PC-9 (cell line): ENCODE measurements around the gene MR1. TPM values are rescaled to one million over a fixed set of nuclear protein-coding genes. Genes with fewer than 3 reads are reported as not detected.

ENCODE experiments used
- BruUV-seq: library from RNA; stranded (reverse); fragments of 400-500 nt; replicated peaks from 2 replicates; lab custom pipeline; 2021; lab: Mats Ljungman, UMichigan
- CTCF ChIA-PET: fragments of 300-600 bp; sonication (Branson Sonifier 250); formaldehyde crosslinking; loops from one replicate; lab custom pipeline; 2022; ENCODE audit warnings: antibody characterized with exemption; lab: Charles Lee
- POLR2A ChIA-PET: fragments of 300-600 bp; sonication (Branson Sonifier 250); formaldehyde crosslinking; loops from one replicate; lab custom pipeline; 2022; ENCODE audit warnings: antibody characterized with exemption; ENCODE audit not compliant: unreplicated experiment; lab: Charles Lee
- DNase-seq, 2 experiments: peaks; one replicate each; pipeline versions ENCODE4 v3.0.0 to v3.0.0-alpha.2; 2015 to 2022; ENCODE audit warnings: mixed read lengths in 1 of 2
- H2AFZ ChIP-seq: fragments of 200-600 bp; sonication (generic); 2 replicates; pipeline ENCODE4 v1.8.1; 2017; ENCODE audit warnings: antibody characterized with exemption
- H3F3A ChIP-seq: fragments of 200-600 bp; sonication (generic); 2 replicates; pipeline ENCODE4 v1.8.1; 2017; ENCODE audit warnings: antibody characterized with exemption, mild to moderate bottlenecking, low read depth; ENCODE audit not compliant: insufficient read depth
- H3K27ac ChIP-seq: fragments of 200-600 bp; sonication (generic); 2 replicates; pipeline ENCODE4 v1.6.1; 2016; ENCODE audit warnings: mixed run types
- H3K27me3 ChIP-seq: fragments of 200-600 bp; sonication (generic); 2 replicates; pipeline ENCODE4 v1.6.1; 2016; ENCODE audit warnings: low read depth, mixed run types; ENCODE audit not compliant: insufficient read depth
- H3K36me3 ChIP-seq: fragments of 200-600 bp; sonication (generic); 2 replicates; pipeline ENCODE4 v1.6.1; 2016; ENCODE audit warnings: low read depth, mixed run types
- H3K4me1 ChIP-seq: fragments of 200-600 bp; sonication (generic); replicated peaks from 2 replicates; pipeline ENCODE4 v1.6.1; 2016; ENCODE audit warnings: mixed run types; ENCODE audit not compliant: insufficient read depth
- H3K4me2 ChIP-seq: fragments of 200-600 bp; sonication (generic); 2 replicates; pipeline ENCODE4 v1.6.1; 2017; ENCODE audit warnings: mixed run types
- H3K4me3 ChIP-seq: fragments of 200-600 bp; sonication (generic); 2 replicates; pipeline ENCODE4 v1.6.1; 2016; ENCODE audit warnings: mixed run types
- H3K79me2 ChIP-seq: fragments of 200-600 bp; sonication (generic); 2 replicates; pipeline ENCODE4 v1.6.1; 2017; ENCODE audit warnings: low read depth, mixed run types
- H3K9me2 ChIP-seq: fragments of 200-600 bp; sonication (generic); 2 replicates; pipeline ENCODE4 v1.8.1; 2017; ENCODE audit warnings: mild to moderate bottlenecking; ENCODE audit not compliant: insufficient read depth
- H3K9me3 ChIP-seq: fragments of 200-600 bp; sonication (generic); 2 replicates; pipeline ENCODE4 v1.8.1; 2016; ENCODE audit warnings: low read depth; ENCODE audit not compliant: insufficient read depth
- H4K20me1 ChIP-seq: fragments of 200-600 bp; sonication (generic); 2 replicates; pipeline ENCODE4 v1.8.1; 2017; ENCODE audit not compliant: insufficient read depth
- EZH2 ChIP-seq: fragments of 200-600 bp; sonication (generic); IDR thresholded peaks from 2 replicates; pipeline ENCODE4 v1.8.0; 2017; ENCODE audit warnings: antibody characterized with exemption, low read depth
- intact Hi-C: fragments of 100-400 bp; cut with micrococcal nuclease; formaldehyde crosslinking; loops from one replicate; pipeline ENCODE4 v1.10.0; 2022; ENCODE audit not compliant: unreplicated experiment
- total RNA-seq: library from RNA; stranded (reverse); gene quantifications from 2 replicates; pipeline ENCODE4 v1.2.3, GENCODE V29; 2021
- TF ChIP-seq, protein P1 (sequence below): fragments of 200-600 bp; sonication (generic); conservative IDR thresholded peaks from 2 replicates; pipeline ENCODE4 v1.6.1; 2017; ENCODE audit warnings: mixed run types, antibody characterized with exemption, mild to moderate bottlenecking, moderate library complexity

The MR1 gene
- total RNA-seq, 1 experiment from 2014 or later = 15.5 TPM

DNA sequence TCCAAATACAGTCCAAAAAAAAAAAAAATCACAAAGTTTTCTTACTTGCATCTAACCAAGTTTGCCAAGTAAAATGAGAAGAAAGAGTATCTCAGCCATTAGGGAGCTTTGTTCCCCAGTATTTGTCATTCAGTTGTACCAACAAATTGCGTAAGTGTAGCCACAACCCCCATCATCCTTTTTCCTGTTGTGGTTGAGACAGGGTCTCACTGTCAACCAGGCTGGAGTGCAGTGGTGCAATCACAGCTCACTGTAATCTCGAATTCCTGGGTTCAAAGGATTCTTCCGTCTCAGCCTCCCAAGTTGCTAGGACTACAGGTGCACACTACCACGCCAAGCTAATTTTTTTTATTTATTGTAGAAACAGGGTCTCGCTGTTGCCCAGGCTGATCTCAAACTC, 20.6 kb upstream of the MR1 start:
- Histone ChIP-seq H3K4me1 (0 out of 2 replicates have a peak, but pooled peaks cover 7% of the 10 kb centered on the region), H3K27me3 (no peaks in the 10 kb centered on the region), H3F3A (peaks cover 7% of the 10 kb centered on the region; the same call in 1 of the 2 replicates), H2AFZ (no peak overlapping the region), H3K4me3 (no peak overlapping the region), H3K79me2 (peaks cover 97% of the 10 kb centered on the region), H3K27ac (no peak overlapping the region), H3K4me2 (no peak overlapping the region), H3K9me3 (no peaks in the 10 kb centered on the region), H3K9me2 (no peaks in the 10 kb centered on the region), H3K36me3 (0 out of 2 replicates have a peak, but pooled peaks cover 11% of the 10 kb centered on the region), H4K20me1 (peaks cover 43% of the 10 kb centered on the region)
- DNase-seq = no peak
- intact Hi-C loops = no loop called here
- POLR2A ChIA-PET = no interaction called here
- TF ChIP-seq, protein P1, sequence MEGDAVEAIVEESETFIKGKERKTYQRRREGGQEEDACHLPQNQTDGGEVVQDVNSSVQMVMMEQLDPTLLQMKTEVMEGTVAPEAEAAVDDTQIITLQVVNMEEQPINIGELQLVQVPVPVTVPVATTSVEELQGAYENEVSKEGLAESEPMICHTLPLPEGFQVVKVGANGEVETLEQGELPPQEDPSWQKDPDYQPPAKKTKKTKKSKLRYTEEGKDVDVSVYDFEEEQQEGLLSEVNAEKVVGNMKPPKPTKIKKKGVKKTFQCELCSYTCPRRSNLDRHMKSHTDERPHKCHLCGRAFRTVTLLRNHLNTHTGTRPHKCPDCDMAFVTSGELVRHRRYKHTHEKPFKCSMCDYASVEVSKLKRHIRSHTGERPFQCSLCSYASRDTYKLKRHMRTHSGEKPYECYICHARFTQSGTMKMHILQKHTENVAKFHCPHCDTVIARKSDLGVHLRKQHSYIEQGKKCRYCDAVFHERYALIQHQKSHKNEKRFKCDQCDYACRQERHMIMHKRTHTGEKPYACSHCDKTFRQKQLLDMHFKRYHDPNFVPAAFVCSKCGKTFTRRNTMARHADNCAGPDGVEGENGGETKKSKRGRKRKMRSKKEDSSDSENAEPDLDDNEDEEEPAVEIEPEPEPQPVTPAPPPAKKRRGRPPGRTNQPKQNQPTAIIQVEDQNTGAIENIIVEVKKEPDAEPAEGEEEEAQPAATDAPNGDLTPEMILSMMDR = no peak
- TF ChIP-seq EZH2 = no peak
- no TSS peak for BruUV-seq
- CTCF ChIA-PET = no interaction called here

DNA sequence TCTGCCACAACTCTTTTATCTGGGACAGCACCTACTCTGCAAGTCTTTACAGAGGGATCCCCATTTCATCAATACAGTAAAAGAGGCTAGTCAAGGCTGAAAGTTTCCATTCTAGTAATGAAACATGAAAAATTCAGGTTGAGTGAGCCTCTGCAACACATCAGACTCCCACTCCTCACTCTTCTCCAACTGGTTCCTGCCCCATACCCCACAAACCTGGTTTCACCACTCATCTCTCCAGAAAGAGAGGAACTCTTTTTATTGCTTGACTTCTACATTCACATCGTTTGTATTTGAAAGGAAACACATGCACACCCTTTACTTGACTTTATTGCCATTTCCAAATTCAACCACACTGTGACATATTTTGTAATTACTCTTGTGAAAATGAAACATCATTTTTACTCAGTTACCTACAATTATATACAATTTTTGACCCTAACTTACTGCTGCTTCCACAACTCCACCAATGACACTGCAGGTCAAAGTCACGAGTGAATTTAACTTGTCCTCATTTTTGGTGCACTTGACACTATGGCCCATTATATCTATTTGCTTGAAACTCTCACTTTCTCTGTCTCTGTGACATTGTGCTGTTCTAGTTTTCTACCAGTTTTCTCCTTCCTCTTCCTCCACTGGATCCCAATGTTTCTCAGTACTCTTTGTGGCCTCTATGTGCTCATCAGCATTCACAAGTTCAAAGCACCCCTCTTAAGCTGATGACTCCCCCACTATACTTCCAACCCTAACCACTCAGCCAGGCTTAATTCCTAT, 19.1 kb upstream of the MR1 start:
- Histone ChIP-seq H3K4me1 (peaks cover 7% of the 10 kb centered on the region; the same call in 1 of the 2 replicates), H3K27ac (no peak overlapping the region), H3F3A (peaks cover 7% of the 10 kb centered on the region; the same call in 1 of the 2 replicates), H3K4me2 (no peak overlapping the region), H3K27me3 (no peaks in the 10 kb centered on the region), H2AFZ (no peak overlapping the region), H3K36me3 (0 out of 2 replicates have a peak, but pooled peaks cover 11% of the 10 kb centered on the region), H3K79me2 (peaks cover 96% of the 10 kb centered on the region), H3K9me2 (no peaks in the 10 kb centered on the region), H4K20me1 (peaks cover 47% of the 10 kb centered on the region), H3K9me3 (no peaks in the 10 kb centered on the region), H3K4me3 (no peak overlapping the region)
- ChIA-PET CTCF (no interaction called here), POLR2A (no interaction called here)
- BruUV-seq = no TSS peak
- intact Hi-C loops = no loop called here
- TF ChIP-seq, protein P1 = no peak
- TF ChIP-seq EZH2 = no peak
- no peak for DNase-seq

DNA sequence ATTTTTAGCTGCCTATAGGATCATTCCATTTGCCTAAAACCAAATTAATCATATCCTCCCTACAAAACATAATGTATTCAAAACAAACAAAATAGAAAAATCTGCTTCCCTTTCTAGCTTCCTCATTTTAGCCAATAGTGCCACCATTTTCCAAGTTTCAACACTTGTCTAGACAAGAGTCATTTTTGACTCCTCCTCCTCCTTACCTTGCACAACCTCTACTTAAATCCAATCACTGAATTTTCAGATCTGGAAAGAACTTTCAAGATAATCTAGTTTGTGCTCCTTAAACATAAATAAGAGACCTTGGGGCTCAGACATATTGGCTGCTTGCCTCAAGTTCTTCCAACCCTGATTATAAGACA, 18.6 kb upstream of the MR1 start:
- peaks cover 97% of the 10 kb centered on the region for H3K79me2 ChIP-seq
- no peaks in the 10 kb centered on the region for H3K9me2 ChIP-seq
- POLR2A ChIA-PET = no interaction called here
- peaks cover 7% of the 10 kb centered on the region; the same call in 1 of the 2 replicates for H3F3A ChIP-seq
- peaks cover 12% of the 10 kb centered on the region for H3K4me1 ChIP-seq
- no peaks in the 10 kb centered on the region for H3K9me3 ChIP-seq
- H3K36me3 ChIP-seq = 0 out of 2 replicates have a peak, but pooled peaks cover 12% of the 10 kb centered on the region
- no peak for DNase-seq
- H3K4me3 ChIP-seq = no peak overlapping the region
- H2AFZ ChIP-seq = no peak overlapping the region
- intact Hi-C loops = no loop called here
- H4K20me1 ChIP-seq = peaks cover 52% of the 10 kb centered on the region
- BruUV-seq = no TSS peak
- no peaks in the 10 kb centered on the region for H3K27me3 ChIP-seq
- no peak overlapping the region for H3K27ac ChIP-seq
- no peak for TF ChIP-seq EZH2
- TF ChIP-seq, protein P1 = no peak
- H3K4me2 ChIP-seq = no peak overlapping the region
- CTCF ChIA-PET = no interaction called here
